ENCODE data around the gene CSAD. TPM values are rescaled to one million over a fixed set of nuclear protein-coding genes. Genes with fewer than 3 reads are reported as not detected.

CSAD gene
- total and polyA plus RNA-seq, 2 of the 13 experiments (the other 11 are each of a cell fraction or from before 2014, with no cell fraction given) = 7.2 to 23.5 TPM

- TF ChIP-seq, protein P1, sequence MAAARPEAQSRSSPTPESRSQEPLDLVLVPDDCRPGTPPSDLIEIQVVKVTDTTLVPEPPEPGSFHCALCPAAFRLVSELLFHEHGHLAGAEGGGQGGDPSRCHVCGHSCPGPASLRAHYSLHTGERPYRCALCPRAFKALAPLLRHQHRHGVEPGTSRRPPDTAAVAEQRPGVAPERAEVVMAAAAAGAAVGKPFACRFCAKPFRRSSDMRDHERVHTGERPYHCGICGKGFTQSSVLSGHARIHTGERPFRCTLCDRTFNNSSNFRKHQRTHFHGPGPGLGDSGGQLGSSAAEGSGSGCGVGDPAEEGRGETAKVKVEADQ (CRISPR knock-in tag; IDR thresholded peaks at IDR 0.05; ENCODE audit: borderline replicate concordance) = peak; percentile 66; the same call in 1 of the 2 replicates
- TF ChIP-seq, protein P2, sequence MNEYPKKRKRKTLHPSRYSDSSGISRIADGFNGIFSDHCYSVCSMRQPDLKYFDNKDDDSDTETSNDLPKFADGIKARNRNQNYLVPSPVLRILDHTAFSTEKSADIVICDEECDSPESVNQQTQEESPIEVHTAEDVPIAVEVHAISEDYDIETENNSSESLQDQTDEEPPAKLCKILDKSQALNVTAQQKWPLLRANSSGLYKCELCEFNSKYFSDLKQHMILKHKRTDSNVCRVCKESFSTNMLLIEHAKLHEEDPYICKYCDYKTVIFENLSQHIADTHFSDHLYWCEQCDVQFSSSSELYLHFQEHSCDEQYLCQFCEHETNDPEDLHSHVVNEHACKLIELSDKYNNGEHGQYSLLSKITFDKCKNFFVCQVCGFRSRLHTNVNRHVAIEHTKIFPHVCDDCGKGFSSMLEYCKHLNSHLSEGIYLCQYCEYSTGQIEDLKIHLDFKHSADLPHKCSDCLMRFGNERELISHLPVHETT (CRISPR knock-in tag; conservative IDR thresholded peaks at IDR 0.05) = peak; percentile 98
- no peak for TF ChIP-seq ZNF678 (CRISPR knock-in tag; IDR thresholded peaks at IDR 0.05)
- TF ChIP-seq CCAR2 (optimal IDR thresholded peaks at IDR 0.05; ENCODE audit: low read depth, low read length) = no peak
- TF ChIP-seq ZNF605 (CRISPR knock-in tag; IDR thresholded peaks at IDR 0.05) = peak; percentile 45; the same call in 1 of the 2 replicates
- TF ChIP-seq ATM (IDR thresholded peaks at IDR 0.05; ENCODE audit: borderline replicate concordance) = no peak
- 0 out of 2 replicates have a peak, but pooled peaks have one; percentile 23 for TF ChIP-seq ZBTB38 (CRISPR knock-in tag; IDR thresholded peaks at IDR 0.05)
- peak; percentile 32; the same call in 1 of the 2 replicates for TF ChIP-seq SIN3A (IDR thresholded peaks at IDR 0.05; ENCODE audit: borderline replicate concordance, low read depth, low read length)
- TF ChIP-seq ZNF343 (CRISPR knock-in tag; IDR thresholded peaks at IDR 0.05) = peak; percentile 36; the same call in 1 of the 2 replicates
- TF ChIP-seq SOX6 (IDR thresholded peaks at IDR 0.05) = no peak
- 0 out of 2 replicates have a peak, but pooled peaks have one; percentile 7 for TF ChIP-seq SOX6 (CRISPR knock-in tag; IDR thresholded peaks at IDR 0.05)
- peak; percentile 80; the same call in 1 of the 2 replicates for TF ChIP-seq KDM5B (CRISPR knock-in tag; IDR thresholded peaks at IDR 0.05; ENCODE audit: borderline replicate concordance)
- peak; percentile 79 for TF ChIP-seq ZNF501 (CRISPR knock-in tag; IDR thresholded peaks at IDR 0.05)
- TF ChIP-seq, protein P3, sequence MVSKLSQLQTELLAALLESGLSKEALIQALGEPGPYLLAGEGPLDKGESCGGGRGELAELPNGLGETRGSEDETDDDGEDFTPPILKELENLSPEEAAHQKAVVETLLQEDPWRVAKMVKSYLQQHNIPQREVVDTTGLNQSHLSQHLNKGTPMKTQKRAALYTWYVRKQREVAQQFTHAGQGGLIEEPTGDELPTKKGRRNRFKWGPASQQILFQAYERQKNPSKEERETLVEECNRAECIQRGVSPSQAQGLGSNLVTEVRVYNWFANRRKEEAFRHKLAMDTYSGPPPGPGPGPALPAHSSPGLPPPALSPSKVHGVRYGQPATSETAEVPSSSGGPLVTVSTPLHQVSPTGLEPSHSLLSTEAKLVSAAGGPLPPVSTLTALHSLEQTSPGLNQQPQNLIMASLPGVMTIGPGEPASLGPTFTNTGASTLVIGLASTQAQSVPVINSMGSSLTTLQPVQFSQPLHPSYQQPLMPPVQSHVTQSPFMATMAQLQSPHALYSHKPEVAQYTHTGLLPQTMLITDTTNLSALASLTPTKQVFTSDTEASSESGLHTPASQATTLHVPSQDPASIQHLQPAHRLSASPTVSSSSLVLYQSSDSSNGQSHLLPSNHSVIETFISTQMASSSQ (IDR thresholded peaks at IDR 0.05; ENCODE audit: low read depth) = no peak
- TF ChIP-seq, protein P3 (CRISPR knock-in tag; IDR thresholded peaks at IDR 0.05; ENCODE audit: borderline replicate concordance) = peak; percentile 41; the same call in 1 of the 2 replicates
- TF ChIP-seq HCFC1 (IDR thresholded peaks at IDR 0.05; ENCODE audit: low read depth, low read length) = peak; percentile 66
- TF ChIP-seq, protein P4, sequence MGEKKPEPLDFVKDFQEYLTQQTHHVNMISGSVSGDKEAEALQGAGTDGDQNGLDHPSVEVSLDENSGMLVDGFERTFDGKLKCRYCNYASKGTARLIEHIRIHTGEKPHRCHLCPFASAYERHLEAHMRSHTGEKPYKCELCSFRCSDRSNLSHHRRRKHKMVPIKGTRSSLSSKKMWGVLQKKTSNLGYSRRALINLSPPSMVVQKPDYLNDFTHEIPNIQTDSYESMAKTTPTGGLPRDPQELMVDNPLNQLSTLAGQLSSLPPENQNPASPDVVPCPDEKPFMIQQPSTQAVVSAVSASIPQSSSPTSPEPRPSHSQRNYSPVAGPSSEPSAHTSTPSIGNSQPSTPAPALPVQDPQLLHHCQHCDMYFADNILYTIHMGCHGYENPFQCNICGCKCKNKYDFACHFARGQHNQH (CRISPR knock-in tag; IDR thresholded peaks at IDR 0.05) = peak; percentile 52
- TF ChIP-seq U2AF1 (optimal IDR thresholded peaks at IDR 0.05; ENCODE audit: low read depth, low read length) = peak; percentile 51
- TF ChIP-seq ZBTB43 (CRISPR knock-in tag; conservative IDR thresholded peaks at IDR 0.05) = 0 out of 2 replicates have a peak, but pooled peaks have one; percentile 21
- peak; percentile 21; the same call in 1 of the 2 replicates for TF ChIP-seq MED1 (CRISPR knock-in tag; IDR thresholded peaks at IDR 0.05)
- TF ChIP-seq ZNF556 (CRISPR knock-in tag; IDR thresholded peaks at IDR 0.05; ENCODE audit: borderline replicate concordance) = no peak; the same call in 1 of the 2 replicates
These were observed at the start of gene CSAD, which contains the start of gene ZNF740 (continued) for GRCh38 chr12:53180220-53180930.

Measured in HepG2 (cell line).